C1 segment of cervical spinal cord (tissue), 14 donors: ENCODE measurements around the gene ZBED2.

Source experiments
- DNase-seq, 14 donors: peaks; one replicate each; lab custom pipeline; 2025; lab: John Stamatoyannopoulos, UW

The ZBED2 gene

DNA sequence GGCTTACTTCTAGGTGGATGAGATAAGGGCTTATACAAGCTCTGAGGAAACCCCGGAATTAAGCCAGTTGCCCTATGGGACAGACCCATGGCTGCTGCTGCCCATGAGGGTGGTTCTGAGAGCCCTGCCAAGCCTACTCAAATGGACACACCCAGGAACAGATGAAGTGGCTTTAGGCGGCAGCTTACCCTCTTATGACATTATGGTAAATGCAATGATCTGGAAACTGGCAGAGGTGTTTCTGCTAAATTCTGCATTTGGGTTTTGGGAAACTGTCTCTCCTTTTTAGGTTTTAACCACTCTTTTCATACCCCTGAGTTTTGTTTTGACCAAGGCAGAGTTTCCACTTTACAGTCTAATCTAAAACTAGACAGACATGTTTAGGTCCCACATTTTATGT, 9.0 kb upstream of the ZBED2 start:
- no peak for DNase-seq

DNA sequence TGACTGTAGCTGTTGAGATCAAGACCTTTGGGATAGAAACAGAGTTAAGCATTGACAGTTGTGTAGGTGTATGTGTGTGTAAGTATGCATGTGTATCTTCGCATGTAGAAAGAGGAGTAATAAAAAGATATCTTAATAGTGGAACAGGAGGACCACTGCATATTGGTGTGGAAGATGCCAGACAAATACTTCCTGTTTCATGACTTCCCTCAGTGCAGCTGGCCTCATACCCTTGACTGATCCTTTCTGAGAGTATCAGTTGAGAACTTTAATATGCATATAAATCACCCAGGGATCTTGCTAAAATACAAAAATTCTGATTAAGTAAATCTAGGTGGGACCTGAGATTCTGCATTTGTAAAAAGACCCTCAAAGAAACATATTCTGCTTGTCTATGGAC, 8.5 kb upstream of the ZBED2 start:
- DNase-seq = no peak

DNA sequence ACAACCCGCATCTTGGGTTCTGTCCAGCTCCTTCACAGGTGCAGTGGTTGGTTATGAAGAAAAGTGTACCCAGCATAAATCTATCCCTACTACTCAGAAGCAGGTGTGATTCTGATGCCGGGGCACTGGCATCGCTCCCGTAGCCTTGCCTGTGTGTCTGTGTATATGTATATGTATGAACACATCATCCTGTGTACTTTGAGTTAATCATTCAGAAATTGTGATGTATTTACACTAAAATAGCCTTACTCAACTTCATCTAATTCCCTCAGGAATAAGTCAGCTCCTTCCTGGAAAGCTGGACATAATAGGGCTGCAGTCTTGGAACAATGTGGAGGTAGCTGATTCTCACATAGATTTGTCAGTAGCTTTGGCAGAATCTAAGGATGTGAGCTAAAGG, 6.7 kb upstream of the ZBED2 start:
- DNase-seq = no peak

DNA sequence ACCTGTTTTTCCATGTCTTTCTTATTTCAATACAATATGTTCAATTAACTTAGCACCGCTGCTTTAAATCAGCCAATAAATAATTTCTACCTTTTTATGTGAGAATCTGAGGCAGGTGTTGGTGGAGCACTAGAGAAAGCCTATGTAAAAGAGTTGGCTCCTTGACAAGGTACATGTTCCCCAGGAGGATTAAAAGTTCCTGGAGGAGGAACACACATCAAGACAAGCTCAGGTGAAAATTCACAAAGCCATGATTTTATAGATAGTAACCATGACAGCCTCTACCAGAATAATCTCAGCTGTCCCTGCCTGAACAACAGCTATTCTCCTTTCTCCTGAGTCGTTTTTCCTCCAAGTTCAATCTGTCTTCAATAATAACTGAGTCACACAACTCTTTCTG, 3.4 kb upstream of the ZBED2 start:
- no peak for DNase-seq

DNA sequence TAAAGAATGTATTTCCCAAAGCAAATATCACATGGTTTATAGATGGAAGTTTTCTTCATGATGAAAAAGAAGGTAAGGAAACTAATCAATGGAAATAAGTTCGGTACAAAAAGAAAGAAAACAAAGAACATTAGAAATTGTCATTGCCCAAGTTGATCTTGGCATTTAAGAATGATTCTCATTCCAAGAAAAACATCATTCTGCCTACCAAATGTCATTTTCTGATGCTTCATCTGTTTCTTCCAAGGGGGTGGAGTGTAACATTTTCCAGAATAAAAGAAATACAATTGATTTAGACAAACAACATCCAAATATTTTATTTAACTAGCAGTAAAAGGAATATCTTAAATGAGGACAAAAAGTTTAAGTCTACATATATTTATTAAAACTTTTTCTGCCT, 3.0 kb upstream of the ZBED2 start:
- DNase-seq = no peak

DNA sequence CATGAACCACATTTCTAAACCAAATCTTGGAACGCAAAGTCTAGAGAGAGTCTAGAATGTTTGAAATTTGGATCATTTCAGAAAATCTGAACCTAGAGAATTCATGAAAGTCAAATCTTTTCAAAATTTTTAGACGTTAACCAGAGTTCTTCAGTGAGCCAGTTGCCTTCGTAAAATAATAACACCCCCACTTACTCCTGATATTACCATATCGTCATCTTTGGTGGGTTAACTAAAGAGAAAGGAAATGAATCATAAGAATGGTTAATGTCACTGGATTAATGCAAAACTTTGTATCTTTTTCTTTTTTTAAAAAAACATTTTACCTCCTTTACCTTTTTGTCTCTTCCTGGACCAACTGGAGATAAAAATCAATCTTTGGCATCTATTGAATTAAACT, 1.2 kb upstream of the ZBED2 start:
- no peak for DNase-seq

DNA sequence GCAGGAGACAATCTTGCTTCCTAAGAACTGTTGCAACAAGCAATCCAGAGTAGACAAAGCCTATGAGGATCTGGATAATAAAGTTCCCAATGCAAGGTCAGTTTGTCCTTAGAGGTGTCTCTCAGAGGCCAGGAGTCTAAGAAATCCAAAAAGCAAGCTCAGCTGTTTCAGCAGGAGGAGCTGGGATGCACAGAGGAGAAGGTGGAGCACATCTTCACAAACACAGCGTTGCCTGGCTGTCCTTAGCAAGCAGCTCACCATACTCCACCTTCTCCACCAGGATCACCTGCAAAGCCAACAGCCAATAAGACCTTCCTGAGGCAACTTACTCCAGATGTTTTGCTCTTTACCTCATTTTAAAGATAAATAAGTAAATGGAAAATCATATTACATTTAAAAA, 365 bp downstream of the ZBED2 start:
- DNase-seq = no peak

DNA sequence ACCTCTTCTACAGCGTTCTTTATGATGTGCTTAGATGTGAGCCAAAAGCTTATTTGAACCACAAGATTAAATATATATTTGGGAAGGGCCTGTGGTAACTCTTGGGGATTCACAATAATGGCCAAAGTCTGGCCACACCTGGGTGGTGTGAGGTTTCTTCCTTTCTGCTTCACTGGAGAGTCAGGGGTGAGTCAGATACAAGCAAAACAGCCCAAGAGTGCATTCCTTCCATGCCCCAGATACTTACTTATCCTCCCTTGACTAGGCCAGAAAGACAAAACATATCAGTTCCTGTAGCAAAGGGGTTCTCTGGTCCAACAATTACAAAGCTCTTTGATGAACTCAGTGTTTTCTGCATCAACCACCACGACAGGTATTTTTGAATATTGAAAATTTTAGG, 941 bp downstream of the ZBED2 start:
- no peak for DNase-seq

DNA sequence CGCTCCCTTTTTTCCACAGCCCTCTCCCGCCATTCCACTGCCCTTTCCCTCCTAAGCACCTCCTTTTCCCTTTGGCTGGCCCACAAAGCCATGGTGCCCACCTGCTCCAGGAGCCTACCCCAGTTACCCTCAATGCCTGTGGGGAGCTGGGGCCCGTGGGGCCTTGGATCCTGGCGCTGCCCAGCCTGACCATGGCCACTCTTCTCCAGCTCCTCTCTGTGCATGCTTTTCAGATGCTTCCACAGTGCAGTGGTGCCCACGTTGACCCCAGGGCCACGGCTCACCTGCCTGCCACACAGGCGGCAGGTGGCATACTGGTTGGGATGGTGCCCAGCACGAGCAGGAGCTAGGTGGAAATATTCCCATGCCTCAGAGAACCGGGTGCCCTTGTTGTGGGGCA, 1.5 kb downstream of the ZBED2 start:
- no peak for DNase-seq

DNA sequence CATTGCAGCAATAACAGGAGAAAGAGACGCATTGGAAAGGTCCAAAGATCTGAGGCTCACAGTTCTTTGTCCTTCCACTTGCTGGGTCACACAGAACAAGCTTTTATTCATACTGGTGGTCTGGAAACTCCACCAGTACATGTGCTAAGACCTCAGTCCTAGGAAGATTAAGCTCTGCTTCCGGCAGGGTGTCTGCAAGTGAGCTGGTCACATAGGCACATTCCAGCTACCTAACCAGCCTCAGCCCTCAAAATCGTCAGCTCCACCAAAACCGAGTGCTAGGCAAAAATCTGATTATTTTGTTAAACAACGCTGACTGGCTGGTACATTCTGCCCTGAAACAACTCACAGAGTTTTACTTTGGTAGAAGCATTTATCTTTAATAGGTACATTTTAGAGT, 2.2 kb downstream of the ZBED2 start:
- DNase-seq = no peak

DNA sequence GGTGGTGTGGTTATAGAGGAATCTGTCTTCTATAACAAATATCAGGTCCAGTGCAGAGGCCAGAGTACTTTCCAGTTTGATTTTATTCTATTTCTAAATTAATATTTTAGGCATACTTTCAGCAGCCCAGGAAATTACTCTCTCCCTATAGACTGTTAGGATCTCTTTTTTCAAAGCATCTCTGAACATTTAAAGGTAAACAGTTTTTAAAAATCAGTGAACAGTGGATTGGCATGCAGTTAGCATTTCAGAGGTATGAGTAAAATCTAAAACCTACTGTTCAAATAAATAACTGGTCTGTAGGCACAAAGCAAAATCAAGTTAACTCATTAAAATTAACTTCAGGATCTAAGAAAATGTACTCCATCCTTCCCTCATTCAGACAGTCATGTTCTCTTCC, 3.0 kb downstream of the ZBED2 start:
- no peak for DNase-seq

DNA sequence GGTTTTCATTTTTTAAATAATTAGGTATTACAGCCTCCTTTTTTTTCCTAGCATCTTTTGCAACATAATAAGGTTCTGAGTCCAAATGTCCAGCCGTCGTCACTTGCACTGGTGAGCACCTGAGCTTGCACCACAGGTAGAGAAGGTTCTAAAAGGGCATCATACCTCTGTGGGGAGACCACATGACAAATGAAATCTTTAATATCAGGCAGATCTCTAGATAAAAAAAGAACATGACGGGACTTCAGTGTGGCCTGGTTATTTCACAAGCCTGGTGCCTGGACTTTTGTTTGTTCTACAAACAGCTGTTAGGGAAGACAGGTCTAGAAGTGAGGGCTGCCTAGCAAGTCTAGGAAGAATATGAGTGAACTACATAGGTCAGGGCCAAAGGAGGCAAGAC, 3.6 kb downstream of the ZBED2 start:
- no peak for DNase-seq

DNA sequence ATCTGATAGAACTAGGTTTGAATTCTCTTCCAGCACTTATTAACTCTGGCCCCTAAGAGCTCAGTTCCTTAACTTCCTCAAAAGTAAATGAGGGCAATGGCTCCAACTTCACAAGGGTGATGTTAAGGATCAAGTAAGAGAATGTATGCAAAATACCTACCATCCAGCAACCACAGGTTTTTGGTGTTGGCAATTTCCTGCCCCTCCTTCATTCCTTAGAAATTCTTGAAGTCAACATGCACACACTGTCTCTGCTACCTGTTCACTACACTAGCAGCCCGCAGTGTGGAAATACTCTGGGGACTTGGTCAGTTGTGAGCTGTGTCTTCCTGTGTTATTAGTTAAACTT, 5.0 kb downstream of the ZBED2 start:
- DNase-seq = no peak

DNA sequence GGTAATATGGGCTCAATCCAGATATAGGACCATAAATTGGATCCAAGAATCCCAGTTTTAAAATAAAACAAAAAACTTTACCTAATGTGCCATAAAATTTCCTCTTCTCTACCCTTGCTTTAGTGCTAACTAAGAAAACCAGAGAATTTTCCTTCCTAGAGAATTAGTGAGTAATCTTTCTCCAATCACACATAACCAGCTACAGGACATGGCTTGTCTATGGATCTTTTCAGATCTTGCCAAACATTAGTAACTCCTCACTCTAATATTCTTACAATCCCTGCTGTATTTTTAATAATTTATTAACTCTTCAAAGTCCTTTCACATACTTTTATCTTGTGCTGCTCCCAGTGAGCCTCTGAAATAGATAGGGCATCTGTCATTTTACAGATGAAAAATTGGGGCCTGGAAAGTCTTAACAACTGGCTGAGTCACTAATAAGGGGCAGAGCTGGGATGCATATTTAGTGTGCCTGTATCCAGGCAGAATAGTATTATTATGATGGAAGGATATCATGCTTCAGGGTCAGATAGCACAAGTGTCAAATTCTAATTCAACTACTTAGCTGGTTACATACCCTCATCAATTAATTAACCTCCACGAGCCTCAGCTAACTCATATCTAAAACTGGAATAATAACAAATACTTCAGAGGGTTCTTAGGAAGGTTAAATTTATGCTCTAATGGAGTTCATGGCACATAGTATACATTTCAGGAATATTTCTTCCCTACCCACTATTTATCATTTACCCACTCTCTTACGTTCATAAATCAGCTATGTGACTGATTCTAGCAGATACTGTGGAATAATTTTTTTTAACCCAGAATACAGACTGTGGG, 5.6 kb downstream of the ZBED2 start:
- DNase-seq = no peak

DNA sequence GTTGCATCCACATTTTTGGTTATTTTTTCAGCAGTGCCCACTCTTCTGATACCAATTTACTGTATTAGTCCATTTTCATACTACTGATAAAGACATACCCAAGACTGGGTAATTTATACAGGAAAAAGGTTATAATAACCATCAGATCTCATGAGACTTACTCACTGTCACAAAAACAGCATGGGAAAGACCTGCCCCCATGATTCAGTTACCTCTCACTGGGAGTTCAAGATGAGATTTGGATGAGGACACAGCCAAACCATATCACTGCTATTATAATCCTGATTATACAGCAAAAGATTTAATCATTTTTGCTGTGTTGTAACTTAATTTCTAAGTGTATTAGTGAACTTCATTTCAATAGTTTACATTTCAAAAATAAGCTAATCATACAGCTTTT, 6.6 kb downstream of the ZBED2 start:
- no peak for DNase-seq

DNA sequence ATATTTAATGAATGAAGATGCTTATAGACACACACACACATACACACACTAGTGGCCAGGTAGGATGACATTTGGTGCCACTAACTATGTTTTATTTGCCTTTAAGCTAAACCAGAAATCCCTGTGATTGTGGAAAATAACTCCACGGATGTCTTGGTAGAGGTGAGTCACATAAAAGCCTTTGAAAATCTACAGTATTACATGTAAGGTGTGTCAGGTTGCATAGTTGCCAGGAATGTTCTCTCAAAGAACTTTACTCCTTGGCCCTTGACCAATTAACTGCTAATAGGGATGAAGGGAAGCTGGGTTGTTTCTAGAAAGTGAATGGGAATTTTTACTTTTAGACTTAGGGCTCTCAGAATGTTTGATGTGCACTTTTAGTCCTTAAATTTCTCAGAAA, 9.9 kb downstream of the ZBED2 start:
- no peak for DNase-seq

DNA sequence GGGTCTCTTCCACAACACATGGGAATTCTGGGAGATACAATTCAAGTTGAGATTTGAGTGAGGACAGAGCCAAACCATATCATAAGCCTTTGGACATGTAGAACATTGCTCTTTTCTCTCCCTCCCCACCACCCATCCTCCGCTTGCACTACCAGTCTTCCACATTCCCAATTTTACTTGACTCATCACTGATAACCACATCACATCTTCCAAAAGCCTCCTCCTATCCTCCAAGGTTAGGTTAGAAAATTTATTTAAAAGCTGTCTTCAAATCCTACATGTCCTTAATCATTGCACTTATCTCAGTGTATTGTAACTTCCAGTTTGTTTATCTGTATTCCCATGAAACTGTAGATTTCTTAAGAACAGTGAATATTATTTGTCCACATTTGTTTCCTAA, 10.4 kb downstream of the ZBED2 start:
- no peak for DNase-seq

DNA sequence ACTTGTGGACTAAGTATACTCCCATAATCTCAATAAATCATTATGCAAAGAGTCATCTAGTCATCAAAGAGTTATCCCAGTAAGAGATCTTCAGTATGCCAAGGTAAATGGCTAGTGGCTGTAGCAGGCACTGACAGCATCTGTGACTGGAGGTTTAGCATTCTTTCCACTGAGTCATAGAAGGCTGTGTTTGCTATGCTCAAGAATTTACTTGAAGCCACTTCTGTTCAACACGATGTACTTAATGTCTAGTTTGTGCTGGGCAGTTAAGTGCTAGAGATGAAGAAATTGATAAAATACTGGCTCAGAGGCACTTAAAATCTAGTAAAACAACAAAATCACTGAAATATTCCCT, 13.0 kb downstream of the ZBED2 start:
- no peak for DNase-seq

DNA sequence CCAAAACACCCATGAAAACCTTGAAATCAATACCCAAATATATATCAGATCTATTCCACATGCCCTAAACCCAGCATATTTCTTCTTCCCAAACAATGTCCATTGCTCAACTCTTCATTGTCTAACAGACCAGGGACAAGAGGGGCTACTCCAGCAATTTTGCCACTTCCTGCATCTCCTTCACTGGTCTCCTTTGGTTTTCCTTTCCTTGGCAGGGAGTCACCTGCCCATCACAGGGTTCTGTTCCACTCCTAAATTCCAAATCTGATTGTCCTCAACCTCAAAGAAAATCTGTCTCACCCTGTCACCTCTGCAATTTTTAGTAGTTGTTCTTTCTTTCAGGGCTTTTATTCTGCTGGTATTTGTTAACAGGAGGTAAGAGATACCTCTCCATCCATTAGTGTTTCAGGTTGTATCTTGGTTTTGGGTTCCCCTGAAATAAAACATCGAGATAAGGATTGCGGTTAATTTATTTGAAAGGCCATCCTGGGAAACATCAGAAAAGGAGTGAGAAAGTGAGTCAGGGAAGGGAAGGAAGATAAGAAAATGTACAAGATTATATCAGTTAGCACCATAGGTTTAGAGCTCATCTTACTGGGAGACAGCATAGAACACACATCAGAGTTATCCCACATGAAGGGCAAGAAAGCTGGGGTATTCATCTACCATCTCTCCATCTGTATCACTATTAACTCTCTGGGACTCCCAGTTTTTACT, 13.6 kb downstream of the ZBED2 start:
- DNase-seq = no peak

DNA sequence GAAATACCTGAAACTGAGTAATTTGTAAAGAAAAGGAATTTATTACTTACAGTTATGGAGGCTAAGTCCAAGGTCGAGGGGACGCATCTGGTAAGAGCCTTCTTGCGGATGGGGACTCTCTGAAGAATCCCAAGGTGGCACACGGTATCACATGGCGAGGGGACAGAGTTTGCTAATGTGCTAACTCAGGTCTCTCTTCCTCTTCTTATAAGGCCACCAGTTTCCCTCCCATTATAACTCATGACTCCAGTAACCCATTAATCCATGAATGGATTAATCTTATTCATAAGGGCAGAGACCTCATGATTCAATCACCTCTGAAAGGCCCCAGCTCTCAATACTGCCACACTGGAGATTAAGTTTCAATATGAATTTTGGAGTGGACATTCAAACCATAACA, 15.7 kb downstream of the ZBED2 start:
- DNase-seq = no peak

DNA sequence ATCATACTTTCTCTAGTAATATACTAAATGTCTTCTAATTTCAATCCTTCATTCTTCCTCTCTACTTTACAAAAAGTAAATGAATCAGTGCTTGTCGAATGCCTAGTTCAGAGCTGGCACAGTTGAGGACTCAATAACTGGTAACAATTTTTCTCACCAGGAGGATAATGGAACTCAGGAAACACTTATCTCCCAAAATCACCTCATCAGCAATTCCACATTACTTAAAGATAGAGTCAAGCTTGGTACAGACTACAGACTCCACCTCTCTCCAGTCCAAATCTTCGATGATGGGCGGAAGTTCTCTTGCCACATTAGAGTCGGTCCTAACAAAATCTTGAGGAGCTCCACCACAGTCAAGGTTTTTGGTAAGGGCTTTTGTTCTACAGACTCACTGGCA, 16.3 kb downstream of the ZBED2 start:
- no peak for DNase-seq

DNA sequence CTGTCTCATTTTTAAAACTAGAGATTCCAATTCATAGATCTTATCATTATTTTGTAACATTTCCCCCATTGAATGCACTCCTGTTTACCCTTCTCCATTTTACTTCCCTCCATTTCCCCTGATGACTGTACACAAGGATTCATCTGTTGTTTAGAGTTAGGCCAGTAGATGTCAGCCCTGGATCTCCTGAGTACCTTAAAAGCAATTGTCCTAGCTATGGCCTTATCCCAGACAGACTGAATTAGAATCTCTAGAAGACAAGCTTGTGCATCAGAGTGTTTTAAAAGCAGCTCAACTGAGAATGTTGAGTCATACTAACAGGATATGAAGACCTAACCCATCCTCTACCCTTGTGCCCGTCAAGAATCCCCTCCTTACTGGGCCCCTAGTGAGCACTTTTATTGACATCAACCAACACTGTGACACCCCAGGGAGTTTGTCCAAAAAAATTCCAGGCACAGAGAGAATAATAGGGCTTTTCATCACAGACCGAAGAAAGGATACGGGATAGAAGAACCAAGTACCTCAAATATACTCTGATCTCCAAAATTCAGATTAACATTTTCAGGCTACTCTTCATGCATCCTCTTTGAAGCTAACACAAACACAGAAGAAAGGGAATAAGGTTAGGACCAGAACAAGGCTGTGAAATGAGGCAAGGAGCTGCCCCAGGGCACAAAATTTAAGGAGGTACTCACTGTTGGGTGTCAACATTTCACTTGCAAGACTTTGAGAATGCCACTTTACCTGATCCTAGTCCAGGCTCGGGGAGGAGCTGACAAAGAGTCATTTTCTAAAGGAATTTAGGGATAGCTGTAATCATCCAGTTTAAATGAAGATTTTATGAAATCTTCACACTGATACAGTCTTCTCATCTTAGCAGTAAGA, 17.1 kb downstream of the ZBED2 start:
- DNase-seq = no peak

DNA sequence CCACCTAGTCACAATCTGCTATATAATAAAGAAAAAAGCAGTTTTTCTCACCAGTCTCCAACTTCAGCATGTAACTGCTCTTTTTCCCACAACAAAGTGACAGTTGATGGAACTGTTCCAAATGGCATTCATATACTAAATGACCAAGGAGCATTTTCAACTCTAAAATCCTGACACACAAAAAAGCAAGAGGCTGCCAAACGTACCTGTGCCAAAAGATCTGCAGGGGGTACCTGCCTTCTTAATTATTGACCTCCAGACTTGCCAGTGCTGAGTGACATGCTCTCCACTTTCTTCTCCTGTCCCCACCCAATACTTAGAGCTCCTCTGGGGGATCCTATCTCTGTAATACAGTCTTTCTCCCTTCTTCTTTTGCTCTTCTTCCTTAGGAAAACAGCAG, 18.0 kb downstream of the ZBED2 start:
- DNase-seq = no peak
